ENCODE measurements around the gene PLCL2.

GRCh38 chr3:17087509-17087908, 202.8 kb downstream of the PLCL2 start:
- TF ChIP-seq CTCF (conservative IDR thresholded peaks at IDR 0.05 in 1 of 2, IDR thresholded peaks at IDR 0.05 in 1 of 2; ENCODE audit: low read depth in 1 of 2, low read length in 2 of 2) (no peak), EZH2 (IDR thresholded peaks at IDR 0.05; ENCODE audit: low read length, missing control alignments) (no peak)
